Osteoblast (primary cell): ENCODE data around the gene SEC24D. TPM values are rescaled to one million over a fixed set of nuclear protein-coding genes. Genes with fewer than 3 reads are reported as not detected.

Source experiments
- DNase-seq: peaks from one replicate; pipeline ENCODE4 v3.0.0; 2011; ENCODE audit warnings: low spot score, mixed read lengths; ENCODE audit not compliant: insufficient read length; ENCODE audit errors: missing footprints
- H2AFZ ChIP-seq: 2 replicates; pipeline ENCODE4 v1.6.0; 2011; ENCODE audit warnings: mild to moderate bottlenecking, low read length
- H3K27ac ChIP-seq: 2 replicates; pipeline ENCODE4 v1.5.1; 2011; ENCODE audit warnings: mild to moderate bottlenecking, low read depth, low read length, moderate library complexity
- H3K27me3 ChIP-seq: 2 replicates; pipeline ENCODE4 v1.6.0; 2012; ENCODE audit warnings: mild to moderate bottlenecking, control low read depth, inconsistent platforms, low read length, moderate library complexity; ENCODE audit not compliant: insufficient read depth
- H3K36me3 ChIP-seq: 2 replicates; pipeline ENCODE4 v1.5.1; 2011; ENCODE audit warnings: mild to moderate bottlenecking, low read length, control low read depth, moderate library complexity; ENCODE audit not compliant: insufficient read depth
- H3K4me1 ChIP-seq: 2 replicates; pipeline ENCODE4 v1.5.1; 2011; ENCODE audit warnings: mild to moderate bottlenecking, low read length, control low read depth, moderate library complexity; ENCODE audit not compliant: insufficient read depth
- H3K4me2 ChIP-seq: 2 replicates; pipeline ENCODE4 v1.6.0; 2011; ENCODE audit warnings: mild to moderate bottlenecking, low read length; ENCODE audit not compliant: insufficient read depth
- H3K4me3 ChIP-seq: fragments of 200-600 bp; sonication (generic); 3 replicates; pipeline ENCODE4 v1.5.1; 2012; ENCODE audit warnings: mild to moderate bottlenecking, low read length, inconsistent platforms; ENCODE audit not compliant: insufficient read depth
- H3K79me2 ChIP-seq: 2 replicates; pipeline ENCODE4 v1.6.0; 2012; ENCODE audit warnings: mild to moderate bottlenecking, low read length, control low read depth, inconsistent platforms; ENCODE audit not compliant: insufficient read depth
- H3K9me3 ChIP-seq: 2 replicates; pipeline ENCODE4 v1.5.1; 2011; ENCODE audit warnings: low read depth, low read length, control low read depth
- H4K20me1 ChIP-seq: 2 replicates; pipeline ENCODE4 v1.6.0; 2012; ENCODE audit warnings: mild to moderate bottlenecking, low read length, control low read depth; ENCODE audit not compliant: insufficient read depth
- CTCF ChIP-seq: IDR thresholded peaks from 2 replicates; pipeline ENCODE4 v1.5.1; 2011; ENCODE audit warnings: mild to moderate bottlenecking, low read depth, low read length, moderate library complexity; ENCODE audit errors: extremely low read depth
- total RNA-seq: library from RNA; depleted of rRNA; stranded (reverse); fragments of >200 nt; gene quantifications from 2 replicates; pipeline ENCODE4 v1.2.3, GENCODE V29; 2012

The SEC24D gene
- total RNA-seq, 1 donor = 116 TPM

- Histone ChIP-seq H3K27ac (peak overlapping the region; percentile 40), H3K27me3 (no peaks in the 10 kb centered on the region), H4K20me1 (no peaks in the 10 kb centered on the region), H2AFZ (no peak overlapping the region), H3K4me2 (no peak overlapping the region), H3K9me3 (no peaks in the 10 kb centered on the region), H3K4me3 (no peak overlapping the region), H3K79me2 (peaks cover 45% of the 10 kb centered on the region), H3K36me3 (peaks cover 89% of the 10 kb centered on the region), H3K4me1 (peaks cover 20% of the 10 kb centered on the region)
- DNase-seq = no peak
- no peak for TF ChIP-seq CTCF
Observed at GRCh38 chr4:118745357-118745756, 90.6 kb downstream of the SEC24D start.

GRCh38 chr4:118743867-118744266, 92.1 kb downstream of the SEC24D start:
- Histone ChIP-seq H3K27ac (peak overlapping the region; percentile 64), H3K4me1 (peaks cover 20% of the 10 kb centered on the region), H3K4me2 (no peak overlapping the region), H4K20me1 (no peaks in the 10 kb centered on the region), H3K79me2 (peaks cover 45% of the 10 kb centered on the region), H3K9me3 (no peaks in the 10 kb centered on the region), H3K4me3 (no peak overlapping the region), H2AFZ (no peak overlapping the region), H3K36me3 (peaks cover 89% of the 10 kb centered on the region), H3K27me3 (no peaks in the 10 kb centered on the region)
- DNase-seq = no peak
- TF ChIP-seq CTCF = no peak

GRCh38 chr4:118742050-118742449, 93.9 kb downstream of the SEC24D start:
- no peaks in the 10 kb centered on the region for H3K9me3 ChIP-seq
- H3K4me1 ChIP-seq = peaks cover 20% of the 10 kb centered on the region
- H3K27me3 ChIP-seq = no peaks in the 10 kb centered on the region
- H3K27ac ChIP-seq = peak overlapping the region; percentile 52
- H3K36me3 ChIP-seq = peaks cover 91% of the 10 kb centered on the region
- no peak for DNase-seq
- peaks cover 48% of the 10 kb centered on the region for H3K79me2 ChIP-seq
- H2AFZ ChIP-seq = no peak overlapping the region
- no peak overlapping the region for H3K4me2 ChIP-seq
- no peaks in the 10 kb centered on the region for H4K20me1 ChIP-seq
- H3K4me3 ChIP-seq = no peak overlapping the region
- no peak for TF ChIP-seq CTCF

GRCh38 chr4:118741301-118741855, 94.5 kb downstream of the SEC24D start:
- no peaks in the 10 kb centered on the region for H3K27me3 ChIP-seq
- peaks cover 44% of the 10 kb centered on the region for H3K79me2 ChIP-seq
- peaks cover 91% of the 10 kb centered on the region for H3K36me3 ChIP-seq
- no peak overlapping the region for H3K4me3 ChIP-seq
- peaks cover 20% of the 10 kb centered on the region for H3K4me1 ChIP-seq
- peak overlapping the region; percentile 52 for H3K27ac ChIP-seq
- no peak overlapping the region for H2AFZ ChIP-seq
- H3K9me3 ChIP-seq = no peaks in the 10 kb centered on the region
- H4K20me1 ChIP-seq = no peaks in the 10 kb centered on the region
- DNase-seq = no peak
- TF ChIP-seq CTCF = no peak
- H3K4me2 ChIP-seq = no peak overlapping the region
